Activated naive CD8-positive, alpha-beta T cell treated with anti-CD3 and anti-CD28 coated beads, Interleukin-2, amount 50 U/mL, for 24 hours (primary cell): ENCODE data around the gene NFXL1.

Experiments used
- ATAC-seq: fragments of 150-1000 bp; cut with Tn5 transposase; one replicate; pipeline ENCODE4 v1.10.0; 2021
- DNase-seq: peaks from one replicate; pipeline ENCODE4 v3.0.0; 2021
- H3K27ac Mint-ChIP-seq: one replicate; pipeline ENCODE4 v1.8.0; 2021; ENCODE audit warnings: mild to moderate bottlenecking, mixed read lengths
- H3K27me3 Mint-ChIP-seq: one replicate; pipeline ENCODE4 v1.8.0; 2021; ENCODE audit warnings: mixed read lengths
- H3K36me3 Mint-ChIP-seq: one replicate; pipeline ENCODE4 v1.8.0; 2021; ENCODE audit warnings: low read depth, mixed read lengths
- H3K4me1 Mint-ChIP-seq: one replicate; pipeline ENCODE4 v1.8.0; 2021; ENCODE audit warnings: mixed read lengths
- H3K4me3 Mint-ChIP-seq: one replicate; pipeline ENCODE4 v1.8.0; 2021; ENCODE audit warnings: mild to moderate bottlenecking, moderate library complexity, mixed read lengths
- H3K9me3 Mint-ChIP-seq: one replicate; pipeline ENCODE4 v1.8.0; 2021; ENCODE audit warnings: mixed read lengths

Gene NFXL1

GRCh38 chr4:47860305-47860704 is 54.1 kb downstream of the NFXL1 start:
- no peak overlapping the region for H3K4me3 Mint-ChIP-seq
- H3K9me3 Mint-ChIP-seq, result no peaks in the 10 kb centered on the region
- ATAC-seq, result no peak
- DNase-seq, result no peak
- no peak overlapping the region for H3K27ac Mint-ChIP-seq
- no peaks in the 10 kb centered on the region for H3K4me1 Mint-ChIP-seq
- peaks cover 31% of the 10 kb centered on the region for H3K36me3 Mint-ChIP-seq
- H3K27me3 Mint-ChIP-seq, result no peaks in the 10 kb centered on the region

GRCh38 chr4:47858006-47858405 is 56.4 kb downstream of the NFXL1 start:
- H3K4me1 Mint-ChIP-seq, result no peaks in the 10 kb centered on the region
- H3K27ac Mint-ChIP-seq, result no peak overlapping the region
- ATAC-seq (no peak), DNase-seq (no peak)
- H3K9me3 Mint-ChIP-seq, result no peaks in the 10 kb centered on the region
- no peak overlapping the region for H3K4me3 Mint-ChIP-seq
- peaks cover 28% of the 10 kb centered on the region for H3K36me3 Mint-ChIP-seq
- H3K27me3 Mint-ChIP-seq, result no peaks in the 10 kb centered on the region

DNA sequence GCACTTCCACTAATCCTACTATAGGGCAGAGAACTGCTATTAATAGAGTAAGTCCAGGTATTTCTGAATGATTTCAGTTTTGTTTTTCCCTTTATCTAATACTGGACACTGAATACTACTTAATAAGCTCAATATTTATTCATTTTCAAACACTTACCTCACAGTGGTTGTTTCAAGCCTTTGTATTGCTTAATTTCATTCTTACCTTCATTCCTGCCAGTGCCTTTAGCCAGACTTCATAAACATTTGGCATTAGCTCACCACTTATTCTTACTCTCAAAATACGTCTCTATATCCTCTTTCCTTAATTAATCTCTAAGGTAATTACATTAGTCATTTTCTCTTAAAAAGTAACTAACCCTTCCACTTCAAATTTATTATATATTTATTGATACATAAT is 57.7 kb downstream of the NFXL1 start:
- DNase-seq (no peak), ATAC-seq (no peak)
- H3K36me3 Mint-ChIP-seq, result peaks cover 29% of the 10 kb centered on the region
- no peaks in the 10 kb centered on the region for H3K9me3 Mint-ChIP-seq
- no peak overlapping the region for H3K4me3 Mint-ChIP-seq
- no peaks in the 10 kb centered on the region for H3K27me3 Mint-ChIP-seq
- H3K4me1 Mint-ChIP-seq, result no peaks in the 10 kb centered on the region
- H3K27ac Mint-ChIP-seq, result no peak overlapping the region

- ATAC-seq, result no peak
- Mint-ChIP-seq H3K4me3 (no peak overlapping the region), H3K36me3 (peaks cover 32% of the 10 kb centered on the region)
Observed at GRCh38 chr4:47855350-47855749, 59.0 kb downstream of the NFXL1 start.

GRCh38 chr4:47852136-47852535 is 62.2 kb downstream of the NFXL1 start:
- no peak for DNase-seq
- no peaks in the 10 kb centered on the region for H3K9me3 Mint-ChIP-seq
- H3K27ac Mint-ChIP-seq, result no peak overlapping the region
- H3K4me1 Mint-ChIP-seq, result no peaks in the 10 kb centered on the region
- no peak overlapping the region for H3K4me3 Mint-ChIP-seq
- peaks cover 40% of the 10 kb centered on the region for H3K36me3 Mint-ChIP-seq
- no peak for ATAC-seq
- no peaks in the 10 kb centered on the region for H3K27me3 Mint-ChIP-seq

More at GRCh38 chr4:47855350-47855749, 59.0 kb downstream of the NFXL1 start:
- Mint-ChIP-seq H3K9me3 (no peaks in the 10 kb centered on the region), H3K27ac (no peak overlapping the region), H3K4me1 (no peaks in the 10 kb centered on the region), H3K27me3 (no peaks in the 10 kb centered on the region)
- no peak for DNase-seq

DNA sequence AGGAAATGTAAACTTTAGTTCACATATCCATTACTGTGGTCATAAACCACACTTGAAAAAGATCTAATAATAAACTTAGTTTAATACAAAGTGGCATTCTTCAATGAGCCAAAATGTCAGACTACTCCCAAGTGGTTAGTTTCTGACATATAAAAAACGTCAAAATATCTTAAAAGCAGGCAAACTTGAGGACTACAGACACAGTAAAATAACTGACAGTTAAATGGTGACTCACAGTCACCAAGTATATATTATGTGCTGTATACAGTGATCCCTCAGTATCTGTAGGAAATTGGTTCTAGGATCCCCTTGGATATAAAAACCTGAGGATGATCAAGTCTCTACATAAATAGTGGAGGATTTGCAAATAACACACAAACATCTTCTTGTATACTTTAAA is 64.9 kb downstream of the NFXL1 start:
- no peak overlapping the region for H3K4me3 Mint-ChIP-seq
- no peak overlapping the region for H3K27ac Mint-ChIP-seq
- no peak for DNase-seq
- no peaks in the 10 kb centered on the region for H3K27me3 Mint-ChIP-seq
- peaks cover 46% of the 10 kb centered on the region for H3K36me3 Mint-ChIP-seq
- H3K4me1 Mint-ChIP-seq, result no peaks in the 10 kb centered on the region
- H3K9me3 Mint-ChIP-seq, result no peaks in the 10 kb centered on the region
- no peak for ATAC-seq

DNA sequence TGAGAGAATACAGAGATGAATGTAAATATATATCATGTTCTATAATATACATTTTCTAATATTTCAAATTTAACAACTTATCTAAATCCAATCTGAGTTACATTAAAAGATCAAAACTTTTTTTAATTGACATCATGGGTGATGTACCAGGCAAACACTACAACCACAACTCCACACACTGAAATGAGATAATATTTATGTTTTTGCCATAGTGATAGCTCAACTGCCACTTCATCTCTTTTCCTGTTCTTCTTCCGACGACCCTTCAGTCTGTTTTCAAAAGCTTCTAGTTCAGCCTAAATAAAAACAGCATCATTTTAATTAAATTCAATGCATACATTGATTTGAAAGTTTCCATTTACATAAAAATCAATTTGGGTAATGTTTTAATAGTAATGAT is 66.3 kb downstream of the NFXL1 start:
- Mint-ChIP-seq H3K27me3 (no peaks in the 10 kb centered on the region), H3K4me3 (no peak overlapping the region), H3K36me3 (peaks cover 48% of the 10 kb centered on the region), H3K27ac (no peak overlapping the region), H3K9me3 (no peaks in the 10 kb centered on the region), H3K4me1 (no peaks in the 10 kb centered on the region)
- ATAC-seq (no peak), DNase-seq (no peak)

- DNase-seq (no peak), ATAC-seq (no peak)
- no peaks in the 10 kb centered on the region for H3K9me3 Mint-ChIP-seq
- H3K4me1 Mint-ChIP-seq, result peaks cover 10% of the 10 kb centered on the region
- H3K36me3 Mint-ChIP-seq, result peaks cover 25% of the 10 kb centered on the region
- H3K4me3 Mint-ChIP-seq, result no peak overlapping the region
- no peak overlapping the region for H3K27ac Mint-ChIP-seq
- H3K27me3 Mint-ChIP-seq, result no peaks in the 10 kb centered on the region
Observed at GRCh38 chr4:47842985-47843384, 71.4 kb downstream of the NFXL1 start.

GRCh38 chr4:47840291-47840690 is 74.1 kb downstream of the NFXL1 start:
- Mint-ChIP-seq H3K27ac (no peak overlapping the region), H3K4me3 (no peak overlapping the region), H3K4me1 (peaks cover 30% of the 10 kb centered on the region), H3K36me3 (peaks cover 8% of the 10 kb centered on the region), H3K27me3 (peaks cover 6% of the 10 kb centered on the region), H3K9me3 (no peaks in the 10 kb centered on the region)
- DNase-seq (no peak), ATAC-seq (no peak)

GRCh38 chr4:47839259-47839658 is 75.1 kb downstream of the NFXL1 start:
- H3K4me1 Mint-ChIP-seq, result peaks cover 31% of the 10 kb centered on the region
- H3K27ac Mint-ChIP-seq, result no peak overlapping the region
- no peak overlapping the region for H3K4me3 Mint-ChIP-seq
- peak; percentile 30 for ATAC-seq
- H3K9me3 Mint-ChIP-seq, result no peaks in the 10 kb centered on the region
- DNase-seq, result peak; percentile 7
- peaks cover 8% of the 10 kb centered on the region for H3K27me3 Mint-ChIP-seq
- peaks cover 5% of the 10 kb centered on the region for H3K36me3 Mint-ChIP-seq

DNA sequence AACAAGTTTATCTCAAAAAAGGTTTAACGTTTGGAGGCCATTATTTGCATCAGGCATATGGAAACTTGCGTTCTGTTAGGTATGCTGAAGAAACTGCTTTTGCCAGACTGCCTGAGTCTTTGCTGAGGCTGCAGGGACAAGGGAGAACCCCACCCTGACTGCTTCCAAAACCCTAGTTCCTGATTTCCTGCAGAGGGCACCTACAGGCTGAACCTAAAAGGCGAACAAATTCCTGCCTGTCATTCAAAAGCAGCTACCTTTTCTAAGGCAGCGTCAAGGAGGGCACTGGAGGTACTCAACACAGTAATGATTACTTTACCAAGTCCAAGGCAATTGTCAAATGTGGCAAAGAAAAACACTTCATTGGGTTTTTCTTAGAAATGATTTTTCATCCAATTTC is 75.9 kb downstream of the NFXL1 start:
- no peaks in the 10 kb centered on the region for H3K36me3 Mint-ChIP-seq

DNA sequence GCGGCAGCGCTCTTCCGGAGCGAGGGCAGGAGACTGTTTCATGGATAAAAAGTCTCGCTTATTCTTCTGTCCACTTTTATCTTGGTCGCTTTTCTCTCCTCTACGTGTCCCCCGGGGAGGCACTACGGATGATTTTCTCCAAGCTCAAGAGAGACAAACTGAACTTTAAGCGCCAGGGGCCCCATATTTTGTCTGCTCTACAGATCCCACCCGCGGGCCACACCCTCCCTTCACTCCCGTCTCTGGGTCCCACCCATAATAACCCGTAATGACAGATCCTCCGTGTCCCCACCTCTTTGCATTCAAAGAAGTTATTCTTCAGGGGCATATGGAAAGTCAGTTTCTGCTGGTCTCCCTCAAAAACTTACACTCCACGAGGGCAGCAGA is 76.5 kb downstream of the NFXL1 start, which contains the start of gene CORIN:
Gene CORIN, minus strand, starts transcription at position 160 of the 387 bp plus-strand sequence. Its CDS starts 118 bp downstream, at position 42.
- Mint-ChIP-seq H3K36me3 (no peaks in the 10 kb centered on the region), H3K9me3 (peaks cover 4% of the 10 kb centered on the region), H3K27me3 (peaks cover 12% of the 10 kb centered on the region), H3K4me1 (peaks cover 31% of the 10 kb centered on the region), H3K4me3 (peak within 1 kb of the TSS; percentile 76), H3K27ac (no peak within 1 kb of the TSS)
- DNase-seq (no peak), ATAC-seq (no peak)

More for the DNA sequence above, 75.9 kb downstream of the NFXL1 start:
- H3K9me3 Mint-ChIP-seq, result no peaks in the 10 kb centered on the region
- ATAC-seq (no peak), DNase-seq (no peak)
- H3K4me3 Mint-ChIP-seq, result no peak overlapping the region
- peaks cover 10% of the 10 kb centered on the region for H3K27me3 Mint-ChIP-seq
- peaks cover 31% of the 10 kb centered on the region for H3K4me1 Mint-ChIP-seq
- H3K27ac Mint-ChIP-seq, result no peak overlapping the region

DNA sequence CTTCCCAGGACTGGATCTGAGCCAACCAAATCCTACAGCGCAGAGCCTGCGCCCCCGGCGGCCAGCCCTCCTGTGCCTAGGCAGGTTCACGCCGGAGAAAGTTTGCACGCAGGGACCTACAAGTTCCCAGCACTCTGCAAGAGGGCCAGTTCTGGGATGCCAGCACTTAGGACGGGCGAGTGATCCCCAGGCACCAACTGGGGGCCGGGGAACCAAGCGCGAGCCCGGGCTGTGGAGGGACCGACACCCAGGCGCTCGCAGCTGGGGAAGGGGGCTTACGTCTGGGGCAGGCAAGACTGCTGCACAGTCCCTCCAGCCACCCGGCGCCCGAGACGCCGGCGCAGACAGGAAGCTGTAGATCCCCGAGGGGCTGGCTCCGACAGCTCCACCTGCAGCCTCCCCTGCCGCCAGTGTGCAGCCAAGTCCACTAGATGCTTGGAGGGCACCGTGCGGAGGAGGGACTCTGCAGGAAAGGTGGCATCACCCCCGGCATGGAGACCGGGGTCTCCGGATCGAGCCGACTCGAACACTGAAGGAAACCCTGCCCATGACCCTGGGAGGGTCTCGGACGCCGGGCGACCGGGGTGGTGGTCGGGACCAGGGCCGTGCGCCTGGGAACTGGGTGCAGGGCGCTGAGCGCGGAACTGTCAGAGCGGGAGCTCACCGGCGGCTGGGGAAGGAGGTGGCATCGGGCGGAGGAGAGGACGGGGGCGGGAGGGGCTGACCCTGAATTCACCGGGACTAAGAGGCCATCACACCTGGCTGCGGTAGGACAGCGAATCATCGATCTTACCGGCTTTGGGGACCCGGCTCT is 77.1 kb downstream of the NFXL1 start:
- peaks cover 13% of the 10 kb centered on the region for H3K27me3 Mint-ChIP-seq
- DNase-seq, result peak; percentile 51
- peak overlapping the region; percentile 76 for H3K4me3 Mint-ChIP-seq
- ATAC-seq, result peak; percentile 75
- peaks cover 31% of the 10 kb centered on the region for H3K4me1 Mint-ChIP-seq
- H3K27ac Mint-ChIP-seq, result no peak overlapping the region
- H3K36me3 Mint-ChIP-seq, result no peaks in the 10 kb centered on the region
- peaks cover 4% of the 10 kb centered on the region for H3K9me3 Mint-ChIP-seq

DNA sequence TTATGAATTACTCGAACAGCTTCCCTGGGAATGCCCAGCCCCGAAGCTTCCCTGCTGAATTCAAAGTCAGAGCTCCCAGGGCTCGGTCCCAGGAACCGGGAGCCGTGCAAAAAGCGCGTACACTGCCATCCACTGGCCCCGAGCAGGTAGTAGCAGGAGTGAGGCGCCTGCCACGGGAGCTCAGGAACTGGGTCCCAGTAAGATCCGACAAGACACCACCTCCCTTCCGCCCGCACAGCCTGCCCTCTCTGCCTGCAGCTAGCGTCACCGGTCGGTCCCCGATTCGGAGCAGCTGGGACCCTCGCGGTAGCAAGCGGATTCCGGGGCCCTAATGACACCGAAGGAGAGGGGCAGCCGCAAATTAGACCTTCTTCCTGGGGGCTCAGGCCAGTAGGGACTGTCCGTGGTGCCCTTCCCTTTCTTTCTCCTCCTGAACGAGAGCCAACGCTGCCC is 77.7 kb downstream of the NFXL1 start:
- H3K9me3 Mint-ChIP-seq, result peaks cover 4% of the 10 kb centered on the region
- peak; percentile 62 for DNase-seq
- H3K27me3 Mint-ChIP-seq, result peaks cover 13% of the 10 kb centered on the region
- H3K36me3 Mint-ChIP-seq, result no peaks in the 10 kb centered on the region
- no peak overlapping the region for H3K27ac Mint-ChIP-seq
- H3K4me1 Mint-ChIP-seq, result peaks cover 31% of the 10 kb centered on the region
- H3K4me3 Mint-ChIP-seq, result peak overlapping the region; percentile 76
- peak; percentile 81 for ATAC-seq

- no peak for DNase-seq
- no peaks in the 10 kb centered on the region for H3K36me3 Mint-ChIP-seq
- H3K27me3 Mint-ChIP-seq, result peaks cover 13% of the 10 kb centered on the region
- ATAC-seq, result no peak
- H3K4me1 Mint-ChIP-seq, result peaks cover 31% of the 10 kb centered on the region
- H3K27ac Mint-ChIP-seq, result no peak overlapping the region
- H3K9me3 Mint-ChIP-seq, result peaks cover 4% of the 10 kb centered on the region
- no peak overlapping the region for H3K4me3 Mint-ChIP-seq
Observed at GRCh38 chr4:47835494-47835893, 78.9 kb downstream of the NFXL1 start.
